SK-N-SH treated with all-trans-retinoic acid at 6 μM for 48 hours (cell line): ENCODE measurements around the gene OLA1.

ENCODE experiments used
- ATAC-seq: fragments of 200-7000 bp; cut with Tn5 transposase; 3 replicates; pipeline ENCODE4 v1.9.1; 2020; ENCODE audit warnings: mild to moderate bottlenecking, moderate library complexity
- ESRRG ChIP-seq: fragments of 250-450 bp; sonication (Bioruptor Pico); IDR thresholded peaks from 2 replicates; pipeline ENCODE4 v1.6.1; 2021; ENCODE audit warnings: mild to moderate bottlenecking
- GLIS3 ChIP-seq: fragments of 250-450 bp; sonication (Bioruptor Pico); IDR thresholded peaks from 2 replicates; pipeline ENCODE4 v1.5.0; 2020; ENCODE audit warnings: mild to moderate bottlenecking, moderate library complexity
- ISL1 ChIP-seq: fragments of 250-450 bp; sonication (Bioruptor Pico); IDR thresholded peaks from 2 replicates; pipeline ENCODE4 v2.1.2; 2022; ENCODE audit warnings: mild to moderate bottlenecking, moderate library complexity
- TCF4 ChIP-seq: fragments of 250-450 bp; sonication (Bioruptor Pico); IDR thresholded peaks from 2 replicates; pipeline ENCODE4 v1.8.0; 2021; ENCODE audit warnings: mild to moderate bottlenecking, moderate library complexity, borderline replicate concordance
- ZNF70 ChIP-seq: fragments of 450-650 bp; formaldehyde crosslinking; IDR thresholded peaks from 2 replicates; pipeline ENCODE4 v1.5.0; 2020; ENCODE audit warnings: mild to moderate bottlenecking, moderate library complexity

Gene OLA1

DNA sequence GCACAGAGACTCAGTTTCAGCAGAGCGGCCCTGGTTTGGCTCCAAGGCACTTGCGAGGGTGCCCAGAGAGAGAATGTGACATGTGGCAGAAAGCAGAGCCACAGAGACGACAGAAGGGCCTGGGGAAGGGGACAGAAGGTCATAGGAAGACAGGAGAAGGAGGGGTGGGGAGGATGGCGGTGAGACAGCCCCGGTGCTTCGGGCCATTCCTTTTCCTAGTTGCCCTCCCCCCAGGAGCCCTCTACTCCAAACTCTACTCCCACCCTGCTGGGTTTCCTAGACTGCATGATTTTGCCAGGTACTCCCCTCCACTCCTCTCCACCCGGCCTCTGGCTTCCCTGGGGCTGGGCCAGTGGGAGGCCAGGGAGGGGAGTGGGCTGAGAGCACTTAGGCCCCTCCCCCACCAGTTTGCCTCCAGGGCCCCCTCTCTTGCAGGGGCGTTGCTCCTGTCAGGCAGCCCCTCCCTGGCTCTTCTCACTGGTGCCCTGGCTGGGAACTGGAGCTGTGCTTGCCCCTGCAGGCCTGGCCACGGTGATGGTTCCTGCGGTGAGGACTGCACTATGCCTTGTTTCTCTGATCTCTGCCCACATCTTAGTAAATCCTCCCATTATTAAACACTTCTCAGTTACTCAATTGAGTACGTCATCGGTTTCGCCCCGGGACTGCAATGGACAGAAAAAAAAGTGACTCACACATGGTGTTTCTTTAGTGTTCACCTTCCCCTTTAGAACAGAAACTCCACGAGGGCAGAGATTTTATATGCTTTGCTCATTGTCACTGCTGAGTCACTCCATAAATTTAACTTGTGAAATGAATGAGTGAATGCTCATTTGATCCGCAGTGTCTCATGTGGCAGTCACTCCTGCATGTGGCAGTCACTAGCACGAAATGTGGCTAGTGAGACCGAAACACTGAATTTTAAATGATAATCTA, 224.5 kb downstream of the OLA1 start:
- no peak for TF ChIP-seq ESRRG (CRISPR knock-in tag)
- no peak for TF ChIP-seq ZNF70 (CRISPR knock-in tag)
- no peak for TF ChIP-seq ISL1 (CRISPR knock-in tag)
- TF ChIP-seq TCF4 (CRISPR knock-in tag), result peak; percentile 44; the same call in 1 of the 2 replicates
- TF ChIP-seq GLIS3, result no peak
- ATAC-seq, result peak; percentile 52; the same call in 1 of the 3 replicates
